Activated naive CD8-positive, alpha-beta T cell treated with anti-CD3 and anti-CD28 coated beads for 36 hours (primary cell): ENCODE data around the gene HCFC1R1. TPM values are rescaled to one million over a fixed set of nuclear protein-coding genes. Genes with fewer than 3 reads are reported as not detected.
A peak's percentile ranks its signal among the peaks of the same experiment; 100 is the strongest.

Source experiments
- DNase-seq: peaks from one replicate; pipeline ENCODE4 v3.0.0; 2021
- H3K27ac Mint-ChIP-seq: one replicate; pipeline ENCODE4 v1.8.0; 2022; ENCODE audit warnings: mild to moderate bottlenecking, moderate library complexity, mixed read lengths
- H3K27me3 Mint-ChIP-seq: one replicate; pipeline ENCODE4 v1.8.0; 2022; ENCODE audit warnings: mild to moderate bottlenecking, mixed read lengths
- H3K36me3 Mint-ChIP-seq: one replicate; pipeline ENCODE4 v1.8.0; 2021; ENCODE audit warnings: mild to moderate bottlenecking, mixed read lengths
- H3K4me1 Mint-ChIP-seq: one replicate; pipeline ENCODE4 v1.8.0; 2021; ENCODE audit warnings: mixed read lengths
- H3K4me3 Mint-ChIP-seq: one replicate; pipeline ENCODE4 v1.8.0; 2022; ENCODE audit warnings: mild to moderate bottlenecking, moderate library complexity, mixed read lengths
- H3K9me3 Mint-ChIP-seq: one replicate; pipeline ENCODE4 v1.8.0; 2022; ENCODE audit warnings: mixed read lengths
- total RNA-seq, 2 experiments: library from RNA; stranded (reverse); gene quantifications; one replicate each; pipeline ENCODE4 v1.2.3, GENCODE V29; 2021

Gene HCFC1R1
- total RNA-seq, 2 experiments from 2014 or later, result 23.4 to 23.7 TPM

- H3K4me3 Mint-ChIP-seq, result no peak overlapping the region
- peaks cover 9% of the 10 kb centered on the region for H3K27me3 Mint-ChIP-seq
- H3K9me3 Mint-ChIP-seq, result no peaks in the 10 kb centered on the region
- no peak overlapping the region for H3K27ac Mint-ChIP-seq
- H3K4me1 Mint-ChIP-seq, result peaks cover 3% of the 10 kb centered on the region
- DNase-seq, result no peak
- no peaks in the 10 kb centered on the region for H3K36me3 Mint-ChIP-seq
These were observed 35.9 kb downstream of the HCFC1R1 start for GRCh38 chr16:2987833-2988232.

GRCh38 chr16:2987286-2987685 is 36.5 kb downstream of the HCFC1R1 start:
- DNase-seq, result no peak
- Mint-ChIP-seq H3K36me3 (no peaks in the 10 kb centered on the region), H3K4me1 (peaks cover 3% of the 10 kb centered on the region), H3K27me3 (peaks cover 11% of the 10 kb centered on the region), H3K9me3 (no peaks in the 10 kb centered on the region), H3K4me3 (no peak overlapping the region), H3K27ac (no peak overlapping the region)

GRCh38 chr16:2986623-2987188 is 37.0 kb downstream of the HCFC1R1 start:
- DNase-seq, result no peak
- Mint-ChIP-seq H3K9me3 (no peaks in the 10 kb centered on the region), H3K27me3 (peaks cover 13% of the 10 kb centered on the region), H3K4me1 (peaks cover 3% of the 10 kb centered on the region), H3K27ac (no peak overlapping the region), H3K4me3 (no peak overlapping the region), H3K36me3 (no peaks in the 10 kb centered on the region)

GRCh38 chr16:2985893-2986355 is 37.8 kb downstream of the HCFC1R1 start:
- Mint-ChIP-seq H3K4me3 (no peak overlapping the region), H3K27ac (no peak overlapping the region), H3K4me1 (peaks cover 3% of the 10 kb centered on the region), H3K9me3 (no peaks in the 10 kb centered on the region), H3K27me3 (peaks cover 13% of the 10 kb centered on the region), H3K36me3 (no peaks in the 10 kb centered on the region)
- no peak for DNase-seq

GRCh38 chr16:2985462-2985861 is 38.3 kb downstream of the HCFC1R1 start:
- peaks cover 3% of the 10 kb centered on the region for H3K4me1 Mint-ChIP-seq
- H3K27me3 Mint-ChIP-seq, result peaks cover 11% of the 10 kb centered on the region
- H3K4me3 Mint-ChIP-seq, result no peak overlapping the region
- no peak for DNase-seq
- H3K9me3 Mint-ChIP-seq, result no peaks in the 10 kb centered on the region
- no peak overlapping the region for H3K27ac Mint-ChIP-seq
- no peaks in the 10 kb centered on the region for H3K36me3 Mint-ChIP-seq

GRCh38 chr16:2983706-2984136 is 40.0 kb downstream of the HCFC1R1 start:
- Mint-ChIP-seq H3K4me1 (peaks cover 3% of the 10 kb centered on the region), H3K4me3 (peak overlapping the region; percentile 48), H3K27me3 (peaks cover 4% of the 10 kb centered on the region), H3K36me3 (peaks cover 7% of the 10 kb centered on the region), H3K27ac (no peak overlapping the region), H3K9me3 (no peaks in the 10 kb centered on the region)
- peak; percentile 76 for DNase-seq

GRCh38 chr16:2982402-2982801 is 41.3 kb downstream of the HCFC1R1 start:
- peak overlapping the region; percentile 1 for H3K4me3 Mint-ChIP-seq
- H3K27me3 Mint-ChIP-seq, result peaks cover 4% of the 10 kb centered on the region

GRCh38 chr16:2981899-2982250 is 41.9 kb downstream of the HCFC1R1 start:
- H3K27me3 Mint-ChIP-seq, result peaks cover 4% of the 10 kb centered on the region

More at GRCh38 chr16:2982402-2982801, 41.3 kb downstream of the HCFC1R1 start:
- DNase-seq, result no peak
- Mint-ChIP-seq H3K9me3 (no peaks in the 10 kb centered on the region), H3K27ac (no peak overlapping the region), H3K36me3 (peaks cover 15% of the 10 kb centered on the region), H3K4me1 (peaks cover 5% of the 10 kb centered on the region)

GRCh38 chr16:2981177-2981898 is 42.4 kb downstream of the HCFC1R1 start:
- peaks cover 5% of the 10 kb centered on the region for H3K4me1 Mint-ChIP-seq
- peak overlapping the region; percentile 86 for H3K27ac Mint-ChIP-seq
- H3K36me3 Mint-ChIP-seq, result peaks cover 21% of the 10 kb centered on the region
- H3K27me3 Mint-ChIP-seq, result peaks cover 4% of the 10 kb centered on the region
- DNase-seq, result no peak
- no peaks in the 10 kb centered on the region for H3K9me3 Mint-ChIP-seq
- H3K4me3 Mint-ChIP-seq, result peak overlapping the region; percentile 89

More at GRCh38 chr16:2981899-2982250, 41.9 kb downstream of the HCFC1R1 start:
- Mint-ChIP-seq H3K27ac (peak overlapping the region; percentile 26), H3K4me1 (peaks cover 5% of the 10 kb centered on the region), H3K4me3 (peak overlapping the region; percentile 89), H3K36me3 (peaks cover 20% of the 10 kb centered on the region), H3K9me3 (no peaks in the 10 kb centered on the region)
- DNase-seq, result no peak

GRCh38 chr16:2980227-2981176 is 43.2 kb downstream of the HCFC1R1 start, which contains the start of gene PKMYT1:
Gene PKMYT1, minus strand, starts transcription at chr16:2980446. Its CDS starts 789 bp downstream, at chr16:2979657.
- Mint-ChIP-seq H3K4me1 (peaks cover 5% of the 10 kb centered on the region), H3K4me3 (peak within 1 kb of the TSS; percentile 89), H3K27me3 (peaks cover 4% of the 10 kb centered on the region), H3K27ac (peak within 1 kb of the TSS; percentile 90), H3K9me3 (no peaks in the 10 kb centered on the region), H3K36me3 (peaks cover 26% of the 10 kb centered on the region)
- DNase-seq, result peak; percentile 99

- peak overlapping the region; percentile 90 for H3K27ac Mint-ChIP-seq
- peak; percentile 49 for DNase-seq
These were observed 44.0 kb downstream of the HCFC1R1 start for GRCh38 chr16:2979669-2980226.

GRCh38 chr16:2977440-2977839 is 46.3 kb downstream of the HCFC1R1 start:
- peaks cover 31% of the 10 kb centered on the region for H3K36me3 Mint-ChIP-seq
- peaks cover 2% of the 10 kb centered on the region for H3K4me1 Mint-ChIP-seq
- H3K9me3 Mint-ChIP-seq, result no peaks in the 10 kb centered on the region
- no peak for DNase-seq
- no peak overlapping the region for H3K27ac Mint-ChIP-seq
- no peak overlapping the region for H3K4me3 Mint-ChIP-seq
- peaks cover 3% of the 10 kb centered on the region for H3K27me3 Mint-ChIP-seq

More at GRCh38 chr16:2979669-2980226, 44.0 kb downstream of the HCFC1R1 start:
- H3K4me3 Mint-ChIP-seq, result peak overlapping the region; percentile 89
- peaks cover 4% of the 10 kb centered on the region for H3K27me3 Mint-ChIP-seq
- H3K9me3 Mint-ChIP-seq, result no peaks in the 10 kb centered on the region
- H3K4me1 Mint-ChIP-seq, result peaks cover 5% of the 10 kb centered on the region
- H3K36me3 Mint-ChIP-seq, result peaks cover 26% of the 10 kb centered on the region

- Mint-ChIP-seq H3K36me3 (peaks cover 36% of the 10 kb centered on the region), H3K27ac (no peak overlapping the region), H3K27me3 (no peaks in the 10 kb centered on the region), H3K4me3 (no peak overlapping the region), H3K9me3 (no peaks in the 10 kb centered on the region), H3K4me1 (peaks cover 3% of the 10 kb centered on the region)
- no peak for DNase-seq
These were observed 47.1 kb downstream of the HCFC1R1 start for GRCh38 chr16:2976673-2977072.

- no peak for DNase-seq
- Mint-ChIP-seq H3K27ac (no peak overlapping the region), H3K9me3 (no peaks in the 10 kb centered on the region), H3K27me3 (no peaks in the 10 kb centered on the region), H3K4me1 (peaks cover 3% of the 10 kb centered on the region), H3K36me3 (peaks cover 36% of the 10 kb centered on the region), H3K4me3 (no peak overlapping the region)
These were observed 47.5 kb downstream of the HCFC1R1 start for GRCh38 chr16:2976201-2976600.
